Activated CD4-positive, CD25-positive, alpha-beta regulatory T cell (primary cell): ENCODE results near the gene PDS5A.
"Not testable (repeated sequence)": the region's sequence is repeated elsewhere in the genome, so short reads cannot be mapped to it uniquely, and the experiment has no call there.

Experiments used
- DNase-seq, 4 experiments: peaks; one replicate each; lab custom pipeline; 2025; lab: John Stamatoyannopoulos, UW

Gene PDS5A

GRCh38 chr4:39825090-39825489 is 152.6 kb downstream of the PDS5A start:
- DNase-seq, result no peak

DNA sequence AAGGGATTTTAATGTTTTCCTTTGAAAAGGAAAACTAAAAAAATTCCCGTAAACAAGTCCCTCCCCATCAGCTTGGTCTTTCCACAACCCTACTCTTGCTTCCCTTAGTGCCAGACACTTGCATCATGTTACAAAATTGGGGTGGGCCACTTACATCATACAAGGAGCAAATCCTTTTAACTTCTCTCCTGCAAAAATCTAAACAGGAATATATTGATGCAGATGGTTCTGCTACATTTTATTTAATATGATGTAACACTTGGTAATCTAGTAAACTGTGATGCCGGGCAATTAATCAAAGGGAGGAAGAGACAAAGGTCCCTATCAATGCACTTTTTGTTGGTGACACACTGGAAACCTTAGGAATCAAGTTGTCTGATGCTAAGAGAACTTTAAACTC is 154.5 kb downstream of the PDS5A start:
- DNase-seq, result no peak

DNA sequence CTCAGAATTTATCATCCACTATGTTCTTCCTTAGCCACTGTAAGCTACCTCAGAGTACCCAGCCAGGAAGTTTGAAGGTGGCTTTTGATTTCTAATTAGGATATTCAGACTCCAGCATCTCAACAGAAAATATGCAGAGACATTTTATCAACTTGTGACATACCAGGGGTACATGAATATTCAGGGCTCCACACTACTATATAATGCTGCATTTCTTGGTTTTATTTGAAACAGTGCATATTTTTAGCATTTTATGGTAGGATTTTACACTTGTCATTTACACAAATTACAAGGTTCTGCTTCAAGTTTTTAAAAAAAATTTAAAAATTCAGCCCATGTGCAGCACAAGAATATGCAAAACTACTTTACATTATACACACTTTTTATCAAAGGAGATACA is 155.0 kb downstream of the PDS5A start:
- no peak for DNase-seq

GRCh38 chr4:39821951-39822350 is 155.8 kb downstream of the PDS5A start:
- DNase-seq, result no peak

GRCh38 chr4:39820186-39820585 is 157.5 kb downstream of the PDS5A start:
- DNase-seq, result no peak

DNA sequence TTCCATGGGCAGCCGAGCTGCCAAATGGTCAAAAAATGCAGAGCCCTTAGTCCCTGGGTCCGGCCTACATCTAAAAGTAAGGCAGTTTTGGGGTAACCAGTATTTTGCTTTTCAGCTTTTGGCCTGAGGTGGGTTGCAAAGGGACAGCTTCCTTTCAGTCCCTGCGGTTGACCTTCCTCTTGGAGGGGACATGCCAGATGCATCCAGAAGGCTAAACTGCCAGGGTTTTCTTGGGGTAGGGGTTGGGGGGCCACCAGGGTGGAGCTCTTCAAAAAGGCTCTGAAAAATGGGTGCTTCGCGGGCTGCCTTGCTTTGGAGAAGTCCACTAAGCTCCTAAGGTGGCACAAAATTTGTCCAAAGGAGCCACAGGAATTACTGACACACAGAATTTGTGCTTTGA is 159.1 kb downstream of the PDS5A start:
- no peak for DNase-seq

- no peak for DNase-seq
Measured at GRCh38 chr4:39814403-39815185, 163.1 kb downstream of the PDS5A start.

- not testable (repeated sequence) for DNase-seq
Measured at GRCh38 chr4:39813761-39814160, 163.9 kb downstream of the PDS5A start.

DNA sequence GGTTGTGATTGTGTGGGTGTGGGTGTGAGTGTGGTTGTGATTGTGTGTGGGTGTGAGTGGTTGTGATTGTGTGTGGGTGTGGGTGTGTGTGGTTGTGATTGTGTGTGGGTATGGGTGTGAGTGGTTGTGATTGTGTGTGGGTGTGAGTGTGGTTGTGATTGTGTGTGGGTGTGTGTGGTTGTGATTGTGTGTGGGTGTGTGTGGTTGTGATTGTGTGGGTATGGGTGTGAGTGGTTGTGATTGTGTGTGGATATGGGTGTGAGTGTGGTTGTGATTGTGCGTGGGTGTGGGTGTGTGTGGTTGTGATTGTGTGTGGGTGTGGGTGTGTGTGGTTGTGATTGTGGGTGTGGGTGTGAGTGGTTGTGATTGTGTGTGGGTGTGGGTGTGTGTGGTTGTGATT is 164.7 kb downstream of the PDS5A start:
- DNase-seq, result not testable (repeated sequence)

DNA sequence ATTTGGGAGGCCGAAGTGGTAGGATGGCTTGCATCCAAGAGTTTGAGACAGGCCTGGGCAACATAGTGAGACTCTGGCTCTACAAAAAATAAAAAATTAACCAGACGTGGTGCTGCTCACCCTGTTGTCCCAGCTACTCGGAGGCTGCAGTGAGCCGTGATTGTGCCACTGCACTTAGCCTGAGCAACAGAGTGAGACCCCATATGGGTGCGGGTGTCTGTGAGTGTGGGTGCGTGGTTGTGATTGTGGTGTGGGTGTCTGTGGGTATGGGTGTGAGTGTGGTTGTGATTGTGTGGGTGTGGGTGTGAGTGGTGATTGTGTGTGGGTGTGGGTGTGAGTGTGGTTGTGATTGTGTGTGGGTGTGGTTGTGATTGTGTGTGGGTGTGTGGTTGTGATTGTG is 165.2 kb downstream of the PDS5A start:
- no peak for DNase-seq

DNA sequence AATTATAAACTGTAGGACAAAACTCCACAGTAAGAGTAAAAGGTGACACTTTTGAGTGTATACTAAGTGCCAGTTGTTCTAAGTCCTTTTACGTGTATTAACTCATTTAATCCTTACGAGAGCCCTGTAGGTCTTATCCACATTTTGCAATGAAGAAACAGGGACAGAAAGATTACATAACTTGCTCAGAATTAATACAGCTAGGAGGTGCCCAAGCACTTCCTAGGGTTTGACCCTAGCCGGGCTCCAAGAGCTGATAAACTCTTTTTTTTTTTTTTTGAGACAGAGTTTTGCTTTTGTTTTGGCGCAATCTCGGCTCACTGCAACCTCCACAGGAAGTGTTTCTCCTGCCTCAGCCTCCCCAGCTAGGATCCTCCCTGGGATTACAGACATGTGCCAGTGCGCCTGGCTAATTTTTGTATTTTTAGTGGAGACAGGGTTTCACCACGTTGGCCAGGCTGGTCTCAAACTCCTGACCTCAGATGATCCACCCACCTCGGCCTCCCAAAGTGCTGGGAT is 169.4 kb downstream of the PDS5A start:
- no peak for DNase-seq

- no peak for DNase-seq
Measured at GRCh38 chr4:39802005-39802404, 175.7 kb downstream of the PDS5A start.

- DNase-seq, result not testable (repeated sequence)
Measured at GRCh38 chr4:39792976-39793375, 184.7 kb downstream of the PDS5A start.

- no peak for DNase-seq
Measured at GRCh38 chr4:39792529-39792928, 185.2 kb downstream of the PDS5A start.

GRCh38 chr4:39792128-39792527 is 185.6 kb downstream of the PDS5A start:
- no peak for DNase-seq

DNA sequence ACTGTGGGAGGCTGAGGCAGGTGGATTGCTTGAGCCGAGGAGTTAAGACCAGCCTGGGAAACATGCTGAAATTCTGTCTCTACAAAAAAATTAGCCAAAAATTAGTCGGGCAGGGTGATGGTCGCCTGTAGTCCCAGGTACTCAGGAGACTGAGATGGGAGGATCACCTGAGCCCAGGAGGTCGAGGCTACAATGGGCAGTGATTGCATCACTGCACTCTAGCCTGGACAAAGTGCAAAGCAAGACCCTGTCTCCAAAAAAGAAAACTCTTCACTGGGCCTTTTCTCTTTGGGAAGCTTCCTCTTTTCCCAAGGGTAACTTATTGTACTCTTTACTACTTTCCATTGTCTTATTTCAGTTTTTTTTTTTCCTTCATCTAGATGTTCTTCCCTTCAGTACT is 190.9 kb downstream of the PDS5A start:
- no peak for DNase-seq

- no peak for DNase-seq
Measured at GRCh38 chr4:39785083-39785482, 192.6 kb downstream of the PDS5A start.

- not testable (repeated sequence) for DNase-seq
Measured at GRCh38 chr4:39781988-39782387, 195.7 kb downstream of the PDS5A start.
